ENCODE results near the gene CARF. TPM values are rescaled to one million over a fixed set of nuclear protein-coding genes. Genes with fewer than 3 reads are reported as not detected.

CARF gene
- polyA plus RNA-seq, 1 of the 3 experiments (the other 2 are of a cell fraction): 4.6 TPM

DNA sequence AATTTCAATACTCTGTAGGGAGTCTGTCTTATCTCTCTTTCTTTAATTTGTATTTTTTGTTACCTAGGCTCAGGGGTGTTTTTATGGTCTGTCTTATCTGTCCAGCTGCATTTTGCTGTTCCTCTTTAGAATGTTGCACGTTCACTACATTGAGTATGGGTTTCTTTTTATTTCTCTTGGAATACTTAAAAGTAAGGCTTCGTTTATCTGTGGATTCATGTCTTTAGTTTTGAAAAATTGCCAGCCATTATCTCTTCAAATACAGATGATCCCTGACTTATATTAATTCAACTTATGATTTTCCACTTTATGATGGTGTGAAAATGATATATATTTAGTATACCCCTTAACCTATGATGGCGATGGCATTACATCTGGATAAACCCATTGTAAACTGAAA lies 26.9 kb downstream of the CARF start:
- TF ChIP-seq, protein P1, sequence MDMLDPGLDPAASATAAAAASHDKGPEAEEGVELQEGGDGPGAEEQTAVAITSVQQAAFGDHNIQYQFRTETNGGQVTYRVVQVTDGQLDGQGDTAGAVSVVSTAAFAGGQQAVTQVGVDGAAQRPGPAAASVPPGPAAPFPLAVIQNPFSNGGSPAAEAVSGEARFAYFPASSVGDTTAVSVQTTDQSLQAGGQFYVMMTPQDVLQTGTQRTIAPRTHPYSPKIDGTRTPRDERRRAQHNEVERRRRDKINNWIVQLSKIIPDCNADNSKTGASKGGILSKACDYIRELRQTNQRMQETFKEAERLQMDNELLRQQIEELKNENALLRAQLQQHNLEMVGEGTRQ (IDR thresholded peaks at IDR 0.05; ENCODE audit: borderline replicate concordance, low read depth, low read length): no peak
- TF ChIP-seq JUND (IDR thresholded peaks at IDR 0.05) (no peak), EP300 (IDR thresholded peaks at IDR 0.05; ENCODE audit: borderline replicate concordance in 1 of 2, low read depth in 1 of 2, low read length in 1 of 2) (no peak), TCF12 (IDR thresholded peaks at IDR 0.05) (no peak), FOXJ3 (CRISPR knock-in tag; IDR thresholded peaks at IDR 0.05) (no peak), NRF1 (IDR thresholded peaks at IDR 0.05; ENCODE audit: low read depth, low read length) (no peak), POLR2AphosphoS5 (IDR thresholded peaks at IDR 0.05; ENCODE audit: low read depth, low read length) (no peak)
- TF ChIP-seq, protein P2, sequence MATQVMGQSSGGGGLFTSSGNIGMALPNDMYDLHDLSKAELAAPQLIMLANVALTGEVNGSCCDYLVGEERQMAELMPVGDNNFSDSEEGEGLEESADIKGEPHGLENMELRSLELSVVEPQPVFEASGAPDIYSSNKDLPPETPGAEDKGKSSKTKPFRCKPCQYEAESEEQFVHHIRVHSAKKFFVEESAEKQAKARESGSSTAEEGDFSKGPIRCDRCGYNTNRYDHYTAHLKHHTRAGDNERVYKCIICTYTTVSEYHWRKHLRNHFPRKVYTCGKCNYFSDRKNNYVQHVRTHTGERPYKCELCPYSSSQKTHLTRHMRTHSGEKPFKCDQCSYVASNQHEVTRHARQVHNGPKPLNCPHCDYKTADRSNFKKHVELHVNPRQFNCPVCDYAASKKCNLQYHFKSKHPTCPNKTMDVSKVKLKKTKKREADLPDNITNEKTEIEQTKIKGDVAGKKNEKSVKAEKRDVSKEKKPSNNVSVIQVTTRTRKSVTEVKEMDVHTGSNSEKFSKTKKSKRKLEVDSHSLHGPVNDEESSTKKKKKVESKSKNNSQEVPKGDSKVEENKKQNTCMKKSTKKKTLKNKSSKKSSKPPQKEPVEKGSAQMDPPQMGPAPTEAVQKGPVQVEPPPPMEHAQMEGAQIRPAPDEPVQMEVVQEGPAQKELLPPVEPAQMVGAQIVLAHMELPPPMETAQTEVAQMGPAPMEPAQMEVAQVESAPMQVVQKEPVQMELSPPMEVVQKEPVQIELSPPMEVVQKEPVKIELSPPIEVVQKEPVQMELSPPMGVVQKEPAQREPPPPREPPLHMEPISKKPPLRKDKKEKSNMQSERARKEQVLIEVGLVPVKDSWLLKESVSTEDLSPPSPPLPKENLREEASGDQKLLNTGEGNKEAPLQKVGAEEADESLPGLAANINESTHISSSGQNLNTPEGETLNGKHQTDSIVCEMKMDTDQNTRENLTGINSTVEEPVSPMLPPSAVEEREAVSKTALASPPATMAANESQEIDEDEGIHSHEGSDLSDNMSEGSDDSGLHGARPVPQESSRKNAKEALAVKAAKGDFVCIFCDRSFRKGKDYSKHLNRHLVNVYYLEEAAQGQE (IDR thresholded peaks at IDR 0.05; ENCODE audit: low read depth, low read length): no peak
- no peak overlapping the region for H3K27ac ChIP-seq (ENCODE audit: low read depth in 2 of 2, low read length in 1 of 2)
- WGBS (ENCODE audit: low lambda C conversion rate): 86% methylated on average over 3 of the region's 3 CpGs
- CTCF ChIA-PET: no interaction called here
- H2AFZ ChIP-seq (ENCODE audit: low read depth): no peak overlapping the region
- H3K27me3 ChIP-seq (ENCODE audit: insufficient read depth): no peaks in the 10 kb centered on the region
- H3K4me3 ChIP-seq (ENCODE audit: low read depth in 2 of 2, low read length in 1 of 2): no peak overlapping the region
- no peaks in the 10 kb centered on the region for H3K79me2 ChIP-seq (ENCODE audit: insufficient read depth)
- no peak for DNase-seq
- H3K36me3 ChIP-seq (replicated peaks in 1 of 2; ENCODE audit: control insufficient read depth in 1 of 2, insufficient read depth in 2 of 2, low read length in 1 of 2): peaks cover 3 to 19% of the 10 kb centered on the region in 2 experiments
- H3K9ac ChIP-seq: no peak overlapping the region
- H3K9me2 ChIP-seq: no peaks in the 10 kb centered on the region
- no peaks in the 10 kb centered on the region for H4K20me1 ChIP-seq (ENCODE audit: insufficient read depth)
- H3F3A ChIP-seq (replicated peaks; ENCODE audit: insufficient read depth): no peaks in the 10 kb centered on the region
- POLR2A ChIA-PET: no interaction called here
- H3K4me1 ChIP-seq (ENCODE audit: control insufficient read depth in 1 of 2, insufficient read depth in 2 of 2, low read depth in 1 of 2, low read length in 1 of 2): no peaks in the 10 kb centered on the region
- no peak overlapping the region for H3K4me2 ChIP-seq
- H3K9me3 ChIP-seq: no peaks in the 10 kb centered on the region

DNA sequence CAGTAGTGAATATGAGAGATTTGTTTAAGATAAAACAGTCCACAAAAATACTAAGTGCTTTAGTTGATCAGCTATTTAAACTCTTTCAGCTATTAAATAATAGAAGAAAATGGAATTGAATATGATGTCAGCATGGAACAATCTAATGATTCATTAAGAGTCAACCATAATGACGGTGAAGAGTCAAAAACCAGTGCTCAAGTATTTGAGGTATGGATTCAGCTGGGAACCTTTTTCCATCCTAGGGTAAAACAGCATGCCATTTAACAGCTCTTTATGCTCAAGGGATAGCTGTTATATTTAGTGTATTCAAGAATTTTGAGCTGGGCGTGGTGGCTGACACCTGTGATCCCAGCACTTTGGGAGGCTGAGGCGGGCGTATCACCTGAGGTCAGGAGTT lies 29.7 kb downstream of the CARF start:
- no peak for DNase-seq
- H3K27ac ChIP-seq (ENCODE audit: low read depth in 2 of 2, low read length in 1 of 2): no peak overlapping the region
- no peak overlapping the region for H3K4me3 ChIP-seq (ENCODE audit: low read depth in 2 of 2, low read length in 1 of 2)
- WGBS (ENCODE audit: low lambda C conversion rate): 91% methylated on average over 4 of the region's 4 CpGs
- ChIA-PET POLR2A (no interaction called here), CTCF (no interaction called here)
- no peaks in the 10 kb centered on the region for H3K9me2 ChIP-seq
- no peak for TF ChIP-seq TCF12 (IDR thresholded peaks at IDR 0.05)
- no peak for TF ChIP-seq ELF1 (IDR thresholded peaks at IDR 0.05)
- peaks cover 3% of the 10 kb centered on the region for H3F3A ChIP-seq (replicated peaks; ENCODE audit: insufficient read depth)
- no peaks in the 10 kb centered on the region; the same call in 1 of the 2 replicates for H3K9me3 ChIP-seq
- no peaks in the 10 kb centered on the region for H4K20me1 ChIP-seq (ENCODE audit: insufficient read depth)
- H2AFZ ChIP-seq (ENCODE audit: low read depth): no peak overlapping the region
- H3K4me2 ChIP-seq: no peak overlapping the region
- H3K79me2 ChIP-seq (ENCODE audit: insufficient read depth): no peaks in the 10 kb centered on the region
- H3K27me3 ChIP-seq (ENCODE audit: insufficient read depth): no peaks in the 10 kb centered on the region
- H3K36me3 ChIP-seq (replicated peaks in 1 of 2; ENCODE audit: control insufficient read depth in 1 of 2, insufficient read depth in 2 of 2, low read length in 1 of 2): peaks cover 3 to 25% of the 10 kb centered on the region in 2 experiments
- peaks cover 0 to 6% of the 10 kb centered on the region in 2 experiments; a peak in 1 of 4 replicates for H3K4me1 ChIP-seq (ENCODE audit: control insufficient read depth in 1 of 2, insufficient read depth in 2 of 2, low read depth in 1 of 2, low read length in 1 of 2)
- H3K9ac ChIP-seq: no peak overlapping the region

Measured in SK-N-SH (cell line).